OCI-LY7 (cell line): ENCODE measurements around the gene S100PBP. TPM values are rescaled to one million over a fixed set of nuclear protein-coding genes. Genes with fewer than 3 reads are reported as not detected.

Experiments
- BruUV-seq: library from RNA; stranded (reverse); fragments of 400-500 nt; replicated peaks from 2 replicates; lab custom pipeline; 2021; lab: Mats Ljungman, UMichigan
- CTCF ChIA-PET: fragments of 300-600 bp; sonication (Branson Sonifier 250); formaldehyde crosslinking; loops from one replicate; lab custom pipeline; 2022; ENCODE audit warnings: antibody characterized with exemption; ENCODE audit not compliant: unreplicated experiment; lab: Charles Lee
- POLR2A ChIA-PET: fragments of 300-600 bp; sonication (Branson Sonifier 250); formaldehyde crosslinking; loops from one replicate; lab custom pipeline; 2022; ENCODE audit warnings: antibody characterized with exemption; lab: Charles Lee
- DNase-seq: peaks from one replicate; pipeline ENCODE4 v3.0.0-alpha.2; 2015; ENCODE audit warnings: low spot score
- H2AFZ ChIP-seq: fragments of 200-600 bp; sonication (generic), shearing (Covaris generic); 2 replicates; pipeline ENCODE4 v1.6.1; 2014; ENCODE audit warnings: mild to moderate bottlenecking, antibody characterized with exemption, low read length, moderate library complexity
- H3K27ac ChIP-seq: fragments of 200-600 bp; sonication (generic); 2 replicates; pipeline ENCODE4 v1.5.1; 2014; ENCODE audit warnings: mixed run types, low read depth, mild to moderate bottlenecking, moderate library complexity, low read length, inconsistent platforms; ENCODE audit not compliant: poor library complexity, severe bottlenecking
- H3K36me3 ChIP-seq: fragments of 200-600 bp; sonication (generic); 2 replicates; pipeline ENCODE4 v1.6.1; 2014; ENCODE audit warnings: mild to moderate bottlenecking, antibody characterized with exemption, low read length, moderate library complexity, mixed read lengths; ENCODE audit not compliant: insufficient read depth
- H3K4me1 ChIP-seq: fragments of 200-600 bp; sonication (generic); 2 replicates; pipeline ENCODE4 v1.5.1; 2014; ENCODE audit warnings: mild to moderate bottlenecking, low read length; ENCODE audit not compliant: insufficient read depth, poor library complexity, severe bottlenecking
- H3K4me2 ChIP-seq: fragments of 200-600 bp; sonication (generic); 2 replicates; pipeline ENCODE4 v1.6.1; 2014; ENCODE audit warnings: mild to moderate bottlenecking, low read length
- H3K4me3 ChIP-seq: fragments of 200-600 bp; sonication (generic); 2 replicates; pipeline ENCODE4 v1.5.1; 2014; ENCODE audit warnings: mild to moderate bottlenecking, low read depth, low read length; ENCODE audit not compliant: poor library complexity, severe bottlenecking
- H3K79me2 ChIP-seq: fragments of 200-600 bp; sonication (generic); 2 replicates; pipeline ENCODE4 v1.6.1; 2016; ENCODE audit warnings: low read depth, mild to moderate bottlenecking, low read length, moderate library complexity, mixed read lengths; ENCODE audit not compliant: insufficient read depth
- H3K9me2 ChIP-seq: fragments of 200-600 bp; sonication (generic); 2 replicates; pipeline ENCODE4 v1.6.1; 2016; ENCODE audit warnings: mild to moderate bottlenecking, low read length, mixed read lengths; ENCODE audit not compliant: insufficient read depth
- H3K9me3 ChIP-seq: fragments of 200-600 bp; sonication (generic); 2 replicates; pipeline ENCODE4 v1.6.1; 2014; ENCODE audit warnings: mild to moderate bottlenecking, mixed run types, low read length, mixed read lengths
- H4K20me1 ChIP-seq: fragments of 200-600 bp; sonication (generic); 2 replicates; pipeline ENCODE4 v1.6.1; 2014; ENCODE audit warnings: mild to moderate bottlenecking, antibody characterized with exemption, low read length, moderate library complexity, mixed read lengths; ENCODE audit not compliant: insufficient read depth
- CTCF ChIP-seq: fragments of 200-600 bp; sonication (generic); conservative IDR thresholded peaks from 2 replicates; pipeline ENCODE4 v1.5.1; 2014; ENCODE audit warnings: mild to moderate bottlenecking, antibody characterized with exemption, low read length, moderate library complexity, mixed read lengths
- EZH2phosphoT487 ChIP-seq: fragments of 200-600 bp; sonication (generic); IDR thresholded peaks from 2 replicates; pipeline ENCODE4 v1.6.1; 2018; ENCODE audit warnings: low read depth, borderline replicate concordance, mild to moderate bottlenecking, mixed run types, antibody characterized with exemption, low read length, moderate library complexity, mixed read lengths
- intact Hi-C: fragments of 100-400 bp; cut with micrococcal nuclease; formaldehyde crosslinking; loops from one replicate; pipeline ENCODE4 v1.10.0; 2022; ENCODE audit not compliant: unreplicated experiment
- total RNA-seq, 2 experiments: library from RNA; depleted of rRNA in 1 of 2; stranded (reverse); fragments of >200 nt in 1 of 2; shearing (Covaris generic) in 1 of 2; gene quantifications; 2 replicates each; pipeline ENCODE4 v1.2.3, GENCODE V29; 2014 to 2022

S100PBP gene
- total RNA-seq, 2 experiments from 2014 or later, result 72.1 to 136 TPM

- peaks cover 69% of the 10 kb centered on the region for H3K36me3 ChIP-seq
- no peaks in the 10 kb centered on the region for H3K9me2 ChIP-seq
- H4K20me1 ChIP-seq, result no peaks in the 10 kb centered on the region
- H3K27ac ChIP-seq, result no peak overlapping the region
- H3K9me3 ChIP-seq, result no peaks in the 10 kb centered on the region
- no peak for TF ChIP-seq EZH2phosphoT487
- no peak for TF ChIP-seq CTCF
- H3K4me2 ChIP-seq, result no peak overlapping the region
- intact Hi-C loops, result no loop called here
- H2AFZ ChIP-seq, result no peak overlapping the region
- CTCF ChIA-PET, result no interaction called here
- POLR2A ChIA-PET, result interaction anchor here (1.7 kb wide), 1 partner anchor 12 kb away, joined by 4 read pairs; no protein-coding TSS in a partner anchor
- H3K79me2 ChIP-seq, result no peaks in the 10 kb centered on the region
- H3K4me1 ChIP-seq, result no peaks in the 10 kb centered on the region
- no TSS peak for BruUV-seq
- no peak for DNase-seq
- no peak overlapping the region for H3K4me3 ChIP-seq
These were observed 43.1 kb downstream of the S100PBP start for GRCh38 chr1:32860566-32860965.

- Histone ChIP-seq H2AFZ (no peak overlapping the region), H4K20me1 (no peaks in the 10 kb centered on the region), H3K9me3 (no peaks in the 10 kb centered on the region), H3K36me3 (peaks cover 53% of the 10 kb centered on the region), H3K4me3 (no peak overlapping the region), H3K27ac (no peak overlapping the region), H3K9me2 (no peaks in the 10 kb centered on the region), H3K4me1 (no peaks in the 10 kb centered on the region), H3K79me2 (no peaks in the 10 kb centered on the region), H3K4me2 (no peak overlapping the region)
- no TSS peak for BruUV-seq
- CTCF ChIA-PET, result no interaction called here
- DNase-seq, result no peak
- POLR2A ChIA-PET, result no interaction called here
- intact Hi-C loops, result no loop called here
- TF ChIP-seq EZH2phosphoT487, result no peak
- no peak for TF ChIP-seq CTCF
These were observed 44.6 kb downstream of the S100PBP start for GRCh38 chr1:32861904-32862695.

GRCh38 chr1:32863218-32863880 is 45.9 kb downstream of the S100PBP start:
- H3K27ac ChIP-seq, result no peak overlapping the region
- H3K4me1 ChIP-seq, result no peaks in the 10 kb centered on the region
- ChIA-PET CTCF (no interaction called here), POLR2A (interaction anchor here (1.1 kb wide), 1 partner anchor 13 kb away, joined by 4 read pairs; no protein-coding TSS in a partner anchor)
- H4K20me1 ChIP-seq, result no peaks in the 10 kb centered on the region
- no peak overlapping the region for H3K4me3 ChIP-seq
- BruUV-seq, result no TSS peak
- no peak for TF ChIP-seq EZH2phosphoT487
- no peak overlapping the region for H3K4me2 ChIP-seq
- H3K9me3 ChIP-seq, result no peaks in the 10 kb centered on the region
- H2AFZ ChIP-seq, result no peak overlapping the region
- intact Hi-C loops, result no loop called here
- H3K9me2 ChIP-seq, result no peaks in the 10 kb centered on the region
- no peaks in the 10 kb centered on the region for H3K79me2 ChIP-seq
- H3K36me3 ChIP-seq, result peaks cover 41% of the 10 kb centered on the region
- no peak for DNase-seq
